Retinal pigment epithelial cell (primary cell): ENCODE results near the gene MPL.

Source experiments
- DNase-seq: peaks from one replicate; pipeline ENCODE4 v3.0.0-alpha.2; 2010; ENCODE audit warnings: low read depth
- H3K4me3 ChIP-seq: 2 replicates; pipeline ENCODE4 v1.5.1; 2011; ENCODE audit warnings: mild to moderate bottlenecking, low read length, control low read depth, moderate library complexity
- CTCF ChIP-seq: conservative IDR thresholded peaks from 2 replicates; pipeline ENCODE4 v1.5.1; 2011; ENCODE audit warnings: low read depth, low read length, control low read depth, inconsistent platforms

Gene MPL

GRCh38 chr1:43383449-43383848 lies 45.8 kb downstream of the MPL start:
- TF ChIP-seq CTCF = no peak
- H3K4me3 ChIP-seq = no peak overlapping the region
- DNase-seq = no peak

GRCh38 chr1:43386676-43387075 lies 49.1 kb downstream of the MPL start:
- no peak for DNase-seq
- H3K4me3 ChIP-seq = no peak overlapping the region
- TF ChIP-seq CTCF = no peak

- no peak for TF ChIP-seq CTCF
- DNase-seq = no peak
- no peak overlapping the region for H3K4me3 ChIP-seq
These were observed 50.5 kb downstream of the MPL start for GRCh38 chr1:43387976-43388599.

DNA sequence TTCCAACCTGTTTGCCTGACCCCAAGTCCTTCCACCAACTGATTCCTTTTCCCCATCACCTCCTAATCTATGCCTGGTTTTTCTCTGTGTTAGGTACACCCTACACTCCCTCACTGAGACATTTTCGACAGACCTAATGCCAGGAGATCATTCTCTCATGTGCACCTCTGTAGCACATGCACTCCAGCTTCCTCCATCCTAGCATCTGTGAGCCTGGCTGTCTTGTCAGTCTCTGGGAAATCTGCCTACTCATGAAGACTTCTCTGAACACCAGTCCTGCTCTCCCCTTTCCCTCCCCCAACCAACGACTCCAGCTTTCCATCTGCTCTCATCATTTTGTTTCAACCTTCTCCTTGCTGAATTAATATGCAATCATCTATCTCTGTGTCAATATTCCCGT lies 51.0 kb downstream of the MPL start:
- TF ChIP-seq CTCF = no peak
- H3K4me3 ChIP-seq = peak overlapping the region; percentile 95
- DNase-seq = no peak

DNA sequence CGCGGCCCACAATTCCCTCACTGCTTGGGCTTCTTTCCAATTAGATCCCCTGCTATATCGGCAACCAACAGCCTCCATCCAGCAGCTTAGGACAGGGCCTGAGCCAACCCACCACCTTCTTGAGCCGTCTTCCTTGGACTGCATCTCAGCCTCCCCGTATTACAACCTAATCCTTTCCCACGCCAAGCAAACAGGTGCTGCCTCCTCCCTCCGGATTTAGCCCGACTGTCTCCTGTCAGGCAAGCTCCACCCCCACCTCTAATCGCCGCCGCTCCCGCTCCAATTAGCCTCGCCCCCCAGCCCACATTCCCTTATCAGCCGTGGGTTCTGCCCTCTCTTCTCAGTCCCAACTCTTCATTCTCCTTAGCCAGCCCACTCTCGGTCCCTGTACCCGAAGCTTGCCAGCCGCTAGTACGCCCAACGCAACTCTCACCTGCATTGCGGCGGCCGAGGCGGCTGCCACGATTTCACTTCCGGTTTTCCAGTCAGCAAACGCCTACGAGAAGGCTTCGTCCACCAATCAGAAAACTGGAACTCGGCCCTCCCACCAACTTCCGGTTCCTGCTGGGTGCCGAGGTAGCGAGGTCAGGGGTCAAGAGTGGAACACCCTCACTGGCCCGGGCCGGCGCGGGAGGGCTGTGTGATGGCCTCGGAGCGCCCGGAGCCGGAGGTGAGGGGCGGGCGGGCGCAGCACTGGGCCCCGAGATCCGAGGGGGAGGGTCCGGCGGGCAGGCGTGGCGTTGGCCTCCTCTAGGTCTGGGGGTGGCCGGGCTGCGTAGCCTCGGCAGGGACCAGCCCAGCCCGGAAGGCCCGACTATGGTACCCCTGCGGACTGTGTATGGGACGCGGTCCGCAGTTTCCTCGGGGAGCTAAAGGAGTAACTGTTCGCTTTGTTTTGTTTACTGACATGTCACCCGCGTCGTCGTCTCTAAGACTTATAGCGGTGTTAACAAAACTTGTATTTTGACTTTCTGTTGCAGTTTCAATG lies 52.0 kb downstream of the MPL start, which contains the start of the genes MED8 and SZT2:
MED8 (minus strand) TSS at position 475 of the 988 bp plus-strand sequence; CDS start at position 439, 36 bp downstream.
SZT2 (plus strand) TSS at position 574 of the 988 bp plus-strand sequence; CDS start at position 644, 70 bp downstream.
- TF ChIP-seq CTCF = no peak
- DNase-seq = peak; percentile 79
- H3K4me3 ChIP-seq = peak within 1 kb of the TSS; percentile 95

GRCh38 chr1:43392702-43393101 lies 55.1 kb downstream of the MPL start:
- no peak overlapping the region for H3K4me3 ChIP-seq
- DNase-seq = no peak
- TF ChIP-seq CTCF = no peak
